Neural cell (in vitro differentiated cells): ENCODE measurements around the gene ADGRB2.

ENCODE experiments used
- CTCF ChIP-seq: fragments of 450-650 bp; IDR thresholded peaks from 2 replicates; pipeline ENCODE4 v1.5.1; 2014; ENCODE audit warnings: antibody characterized with exemption, mild to moderate bottlenecking, moderate library complexity; ENCODE audit not compliant: poor library complexity, severe bottlenecking
- EZH2 ChIP-seq: fragments of 200-600, 300-800 bp; shearing (Covaris generic), sonication (generic); IDR thresholded peaks from 2 replicates; pipeline ENCODE4 v1.6.1; 2014; ENCODE audit warnings: antibody characterized with exemption, low read length, borderline replicate concordance, mild to moderate bottlenecking; ENCODE audit not compliant: insufficient read depth, poor library complexity, severe bottlenecking
- REST ChIP-seq: IDR thresholded peaks from 2 replicates; pipeline ENCODE4 v1.6.1; 2012; ENCODE audit warnings: borderline replicate concordance

- TF ChIP-seq CTCF, result no peak
- no peak for TF ChIP-seq REST
- no peak for TF ChIP-seq EZH2
Measured at GRCh38 chr1:31691951-31692350, 72.2 kb downstream of the ADGRB2 start.
